ENCODE data around the gene HOXA5.

HOXA5 gene

DNA sequence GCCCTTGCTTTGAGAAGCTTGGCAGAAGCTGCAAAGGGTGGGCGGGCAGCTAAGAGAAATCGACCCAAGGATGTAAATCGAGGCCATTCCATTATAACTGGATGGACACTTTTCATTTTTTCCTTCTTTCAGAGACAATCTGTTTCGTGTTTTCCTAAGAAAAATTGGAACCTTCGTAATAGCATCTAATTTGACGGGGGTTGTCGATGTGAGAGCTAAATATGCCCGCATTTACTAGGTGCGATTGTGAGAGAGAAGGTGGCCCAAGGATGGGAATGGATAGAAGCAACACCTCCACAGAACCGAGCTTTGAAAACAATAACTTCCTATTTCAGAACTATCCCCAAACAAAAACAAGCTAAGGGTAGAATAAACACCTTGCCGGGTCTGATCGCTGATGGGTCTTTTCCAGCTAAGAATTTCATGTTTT is 12.1 kb downstream of the HOXA5 start:
- DNase-seq, result no peak

DNA sequence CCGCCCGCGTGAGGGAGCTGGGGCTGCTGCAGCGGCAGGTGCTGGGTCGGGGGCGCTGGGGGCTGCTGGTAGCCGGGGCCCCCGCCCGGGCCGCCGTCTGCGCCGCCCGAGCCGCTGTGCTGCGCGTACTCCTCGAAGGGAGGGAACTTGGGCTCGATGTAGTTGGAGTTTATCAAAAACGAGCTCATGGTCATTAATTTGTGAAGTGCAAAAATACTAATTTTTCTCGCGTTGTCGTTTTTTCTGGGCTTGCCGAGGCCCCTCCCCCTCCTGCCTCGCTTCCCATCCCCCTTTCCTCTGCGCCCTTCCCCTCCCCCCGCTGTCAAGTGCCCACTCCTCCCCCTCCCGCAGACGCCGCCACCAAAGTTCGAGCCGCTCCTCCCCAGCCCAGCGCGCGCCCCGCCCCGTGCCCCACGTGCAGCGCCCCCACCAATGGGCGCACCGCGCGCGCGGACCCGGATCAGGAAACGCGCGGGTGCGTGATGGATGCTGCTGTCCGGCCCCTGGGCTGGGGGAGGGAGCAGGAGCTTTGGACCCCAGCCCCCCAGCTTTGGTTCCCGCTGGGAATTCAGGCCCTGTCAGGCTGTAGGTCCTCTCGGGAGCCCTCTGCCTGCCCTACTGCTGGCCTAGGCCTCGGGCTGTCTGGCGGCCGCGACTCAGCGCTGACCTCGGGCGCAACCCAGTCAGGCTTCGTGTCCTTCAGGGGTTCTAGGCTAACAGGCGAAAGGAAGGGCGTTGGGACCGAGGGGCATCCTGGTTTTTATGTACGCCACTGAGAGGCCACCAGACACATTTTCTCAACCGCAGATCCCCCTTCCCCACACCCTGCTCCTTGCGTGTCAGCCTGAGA is 12.7 kb downstream of the HOXA5 start, which contains the start of gene HOXA4:
Gene HOXA4 (minus strand): TSS at position 218 of the 850 bp plus-strand sequence. CDS start 24 bp downstream, at position 194.
- no peak for DNase-seq

- no peak for DNase-seq
Observed at GRCh38 chr7:27129729-27130539, 13.5 kb downstream of the HOXA5 start.

DNA sequence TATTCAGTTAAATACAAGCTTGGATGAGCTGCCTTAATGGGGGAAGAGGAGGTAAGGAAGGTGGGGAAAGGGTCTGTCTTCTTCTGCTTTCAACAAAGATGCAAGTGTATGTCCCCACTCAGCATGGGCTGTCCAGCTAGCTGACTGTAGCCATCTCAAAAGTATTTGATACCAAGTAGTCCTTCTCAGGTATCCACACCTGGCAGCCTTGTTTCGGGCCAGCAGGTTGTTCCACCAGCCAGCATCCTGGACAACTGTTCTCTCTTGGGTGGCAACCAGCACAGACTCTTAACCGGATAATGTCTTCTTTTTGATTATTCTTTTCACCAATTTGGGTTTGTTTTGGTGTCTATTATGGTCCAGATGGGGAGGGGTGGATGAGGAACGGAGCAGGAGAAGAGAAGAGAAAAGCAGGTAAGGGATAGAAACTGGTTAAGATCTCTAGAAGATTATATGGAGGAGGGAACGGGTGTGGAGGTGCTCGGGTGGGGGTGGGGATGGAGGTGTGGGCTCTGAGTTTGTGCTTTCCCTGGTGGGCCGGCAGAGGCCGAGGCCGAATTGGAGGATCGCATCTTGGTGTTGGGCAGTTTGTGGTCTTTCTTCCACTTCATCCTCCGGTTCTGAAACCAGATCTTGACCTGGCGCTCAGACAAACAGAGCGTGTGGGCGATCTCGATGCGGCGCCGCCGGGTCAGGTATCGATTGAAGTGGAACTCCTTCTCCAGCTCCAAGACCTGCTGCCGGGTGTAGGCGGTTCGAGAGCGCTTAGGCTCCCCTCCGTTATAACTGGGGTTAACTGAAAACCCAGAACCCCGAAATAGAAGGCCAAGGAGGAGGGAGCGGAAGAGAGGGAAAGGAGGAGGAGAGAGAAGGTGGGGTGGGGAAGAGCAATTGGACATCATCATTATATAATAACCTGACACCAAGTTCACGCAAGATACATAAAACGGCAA is 14.4 kb downstream of the HOXA5 start:
- no peak for DNase-seq

DNA sequence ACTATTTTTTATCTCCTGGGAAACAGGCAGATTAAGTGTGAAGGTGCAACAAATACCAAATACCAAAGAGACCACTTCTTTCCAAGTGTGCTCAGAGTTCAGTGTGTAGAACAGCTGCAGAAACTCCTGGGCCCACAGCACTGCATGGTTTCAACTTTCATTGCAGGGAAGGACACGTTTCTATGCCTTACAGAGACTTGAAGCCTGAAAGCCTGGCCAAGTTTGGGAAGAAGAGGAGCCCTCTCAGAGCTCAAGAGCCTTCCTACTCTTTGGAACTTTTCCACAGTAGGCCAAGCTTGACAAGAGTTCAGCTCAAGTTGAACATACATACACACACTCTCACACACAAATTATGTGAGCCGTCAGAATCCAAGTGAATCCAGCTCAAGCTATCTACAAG is 15.4 kb downstream of the HOXA5 start:
- no peak for DNase-seq

DNA sequence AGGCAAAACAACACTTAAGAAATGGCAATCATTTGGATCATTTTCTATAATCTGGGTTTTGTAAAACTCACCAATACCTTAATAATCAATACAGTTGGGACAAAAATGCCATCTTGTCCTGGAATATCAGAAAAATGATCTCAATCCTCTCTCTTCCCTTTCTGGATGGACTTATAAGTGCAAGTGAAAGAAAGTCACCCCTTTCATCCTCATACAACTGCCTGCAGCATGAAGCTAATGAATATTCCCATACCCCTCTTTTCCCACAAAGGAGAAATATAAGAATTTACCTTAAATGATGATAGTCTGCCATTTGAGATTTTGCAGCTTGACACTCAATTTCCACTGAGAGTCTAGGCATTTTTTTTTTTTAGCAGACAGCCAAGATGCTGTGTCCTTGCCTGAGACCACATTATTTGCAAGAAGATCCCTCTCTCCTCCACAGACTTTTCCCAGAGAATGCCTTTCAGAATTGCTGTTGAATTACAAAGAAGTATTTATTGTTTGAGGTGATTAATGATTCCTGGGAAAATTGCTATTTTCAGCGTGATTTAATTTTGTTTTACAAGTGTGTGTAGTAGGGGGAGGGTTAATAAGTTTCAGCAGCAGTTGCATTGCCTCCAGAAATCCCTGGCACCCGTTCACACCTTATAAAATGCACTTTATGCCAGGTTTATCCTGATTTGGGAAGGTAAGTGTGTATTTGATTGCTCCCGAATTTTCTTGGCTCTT is 16.7 kb downstream of the HOXA5 start:
- no peak for DNase-seq

- no peak for DNase-seq
Observed at GRCh38 chr7:27125986-27126394, 17.5 kb downstream of the HOXA5 start.

- DNase-seq, result no peak
Observed at GRCh38 chr7:27124902-27125689, 18.4 kb downstream of the HOXA5 start.

- DNase-seq, result no peak
Observed at GRCh38 chr7:27124096-27124901, 19.2 kb downstream of the HOXA5 start.

DNA sequence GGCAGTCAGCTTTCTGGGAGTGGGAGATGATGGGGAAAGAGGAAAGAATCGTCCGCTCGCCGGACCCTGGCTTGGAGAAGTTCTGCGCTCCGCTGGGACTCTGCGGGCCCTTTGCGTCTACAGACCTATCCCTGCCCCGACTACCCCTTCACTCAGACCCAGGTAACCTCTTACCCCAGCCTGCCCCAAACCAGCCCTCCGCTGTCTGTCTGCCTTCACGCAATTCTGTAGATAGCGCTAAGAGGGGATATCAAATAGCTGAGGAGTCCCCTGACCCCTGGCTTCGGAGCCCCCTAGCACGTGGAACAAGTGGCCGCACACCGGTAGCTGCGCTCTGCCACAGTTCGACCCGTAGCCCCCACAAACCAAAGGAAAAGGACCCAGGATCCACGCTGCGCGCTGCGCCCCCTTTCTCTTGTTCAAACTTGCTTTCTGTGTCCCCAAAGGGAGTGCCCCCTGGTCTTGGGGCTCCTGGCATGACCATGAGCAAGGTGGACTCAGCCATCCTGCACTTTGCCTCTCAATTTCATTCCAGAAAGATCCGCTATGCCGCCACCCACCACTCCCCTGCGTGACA is 19.9 kb downstream of the HOXA5 start:
- no peak for DNase-seq

GRCh38 chr7:27123007-27123476 is 20.4 kb downstream of the HOXA5 start:
- no peak for DNase-seq

DNA sequence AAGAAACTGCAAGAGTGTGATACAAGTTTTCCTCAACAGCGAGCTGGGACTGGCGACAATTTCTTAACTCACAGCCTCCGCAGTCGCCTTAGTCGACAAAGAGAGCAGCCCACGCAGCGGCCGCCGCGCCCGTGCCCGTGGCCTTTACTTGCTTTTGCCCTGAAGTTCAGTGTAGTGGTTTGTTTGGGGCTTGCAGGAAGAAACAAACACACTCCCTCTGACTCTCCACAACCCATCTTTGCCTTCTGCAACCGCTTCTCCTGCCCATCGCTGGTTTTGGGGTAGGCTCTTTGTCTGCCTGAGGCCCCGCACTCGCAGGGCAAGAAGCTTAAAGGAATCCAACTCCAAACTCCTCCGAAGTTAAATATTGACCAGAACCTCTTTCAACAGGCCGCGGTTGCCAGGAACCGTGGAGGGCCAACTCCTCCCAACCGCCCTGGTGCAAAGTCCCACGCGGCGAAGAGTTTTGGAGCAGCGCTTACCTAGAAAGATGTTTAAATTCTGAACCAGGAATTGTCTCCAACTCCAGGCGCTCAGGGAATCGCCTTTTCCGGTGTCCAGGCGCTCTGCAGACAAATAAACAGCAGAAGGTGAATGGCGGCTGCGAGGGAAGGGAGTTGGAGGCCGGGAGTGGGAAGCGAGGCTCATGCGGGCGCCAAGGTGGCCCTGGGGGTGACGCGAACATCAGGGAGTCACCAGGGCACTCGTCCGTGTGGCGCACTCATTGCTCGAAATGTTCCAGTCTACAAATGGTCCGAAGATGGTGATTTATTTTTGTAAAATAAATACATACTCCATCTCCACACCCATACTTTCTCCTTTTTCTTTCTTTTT is 21.2 kb downstream of the HOXA5 start:
- no peak for DNase-seq

DNA sequence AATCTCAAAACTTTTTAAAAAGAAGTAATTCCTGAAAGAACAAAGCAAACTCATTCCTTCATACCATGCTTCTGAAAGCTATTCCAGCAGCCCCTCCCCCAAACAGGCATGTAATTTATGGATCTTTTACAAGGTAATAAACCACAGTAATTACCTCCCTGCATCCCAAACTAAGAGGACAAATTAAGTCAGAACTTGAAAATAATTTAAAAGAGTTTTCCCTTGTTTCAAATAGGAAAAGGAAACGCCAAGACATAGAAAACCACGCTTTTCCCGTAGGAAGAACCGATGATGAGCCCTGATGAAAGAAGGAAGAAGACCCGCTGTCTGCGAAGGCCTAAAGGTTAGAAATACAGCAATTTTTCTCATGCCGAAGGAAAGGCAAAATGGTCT is 21.8 kb downstream of the HOXA5 start:
- no peak for DNase-seq

DNA sequence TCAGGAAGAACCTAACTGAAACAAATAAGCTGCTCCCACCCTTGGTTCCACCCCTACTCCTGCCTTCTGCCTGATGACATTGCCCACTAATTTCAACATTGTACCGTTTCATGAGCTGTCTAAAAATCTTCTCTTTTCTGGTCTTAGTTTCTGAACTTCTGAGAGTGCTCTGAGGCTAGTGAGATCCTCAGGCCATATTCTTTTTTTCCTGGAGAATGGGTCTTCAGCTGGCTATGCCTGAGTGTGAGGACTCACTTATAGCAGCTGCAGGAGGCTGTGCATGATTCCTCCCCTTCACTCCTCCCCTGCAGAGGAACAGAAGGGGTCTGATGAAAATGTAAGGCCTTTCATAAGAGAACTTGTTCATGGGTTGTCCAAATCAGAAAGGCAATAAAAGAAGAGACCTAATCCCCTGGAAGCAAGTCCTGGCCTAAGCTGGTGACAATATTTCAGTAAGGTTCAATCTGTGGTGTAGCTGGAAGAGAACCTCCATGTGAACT is 24.0 kb downstream of the HOXA5 start:
- no peak for DNase-seq

DNA sequence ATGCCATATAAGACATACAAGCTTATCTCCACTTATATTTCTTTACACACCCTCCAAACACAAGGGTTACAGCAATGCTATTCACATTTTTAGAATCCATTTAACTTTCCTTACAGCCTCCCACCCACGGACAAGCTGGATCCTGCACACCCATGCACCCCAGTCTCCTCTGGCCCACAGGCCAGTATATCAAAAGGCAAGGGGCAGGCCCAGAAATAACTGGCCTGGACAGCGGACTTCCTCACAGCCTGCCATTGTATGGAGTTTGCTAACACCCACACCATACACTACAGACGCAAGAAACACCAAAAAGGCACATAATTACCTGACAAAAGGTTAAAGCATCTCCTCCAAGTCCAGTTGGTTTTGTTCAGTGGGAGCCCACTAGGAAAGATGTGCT is 24.9 kb downstream of the HOXA5 start:
- DNase-seq, result no peak

DNA sequence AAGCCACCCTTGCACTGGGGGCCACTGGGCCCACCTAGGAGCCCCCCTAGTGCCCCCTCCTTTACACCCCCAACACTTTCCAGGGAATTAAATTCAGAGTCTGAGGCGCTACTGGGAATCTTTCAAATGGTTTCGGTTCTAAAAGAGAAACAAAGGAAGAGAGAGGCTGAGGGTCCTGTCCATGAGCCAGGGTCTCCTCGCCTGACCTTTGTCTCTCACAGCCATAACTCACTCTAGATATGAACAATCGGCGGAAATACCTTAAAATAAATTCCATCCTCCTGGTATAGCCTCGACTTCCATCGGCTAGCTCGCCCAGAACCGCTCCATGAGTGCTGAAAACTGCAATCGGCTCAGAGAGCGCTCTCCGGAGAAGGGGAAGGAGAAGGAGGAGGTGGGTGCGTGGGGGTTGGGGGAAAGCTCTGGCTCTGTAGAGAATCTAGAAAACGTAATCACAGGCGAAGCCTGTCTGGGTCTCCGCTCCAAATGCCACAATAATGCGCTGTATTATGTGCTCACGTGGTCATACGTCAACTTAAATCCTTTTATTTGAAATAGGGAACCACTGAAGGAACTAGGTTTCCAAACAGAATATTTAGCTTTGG is 25.5 kb downstream of the HOXA5 start:
- no peak for DNase-seq

GRCh38 chr7:27116962-27117886 is 26.3 kb downstream of the HOXA5 start:
- DNase-seq, result no peak

Data from NCI-H446 treated with DMSO at 0.1 percent for 48 hours (cell line).